ENCODE data around the gene ALDOA. TPM values are rescaled to one million over a fixed set of nuclear protein-coding genes. Genes with fewer than 3 reads are reported as not detected.
A peak's percentile ranks its signal among the peaks of the same experiment; 100 is the strongest.

ALDOA gene
- total and polyA plus RNA-seq, 9 of the 15 experiments (the other 6 are each of a cell fraction or from before 2014, with no cell fraction given) = 311 to 2,224 (median 1,293) TPM

DNA sequence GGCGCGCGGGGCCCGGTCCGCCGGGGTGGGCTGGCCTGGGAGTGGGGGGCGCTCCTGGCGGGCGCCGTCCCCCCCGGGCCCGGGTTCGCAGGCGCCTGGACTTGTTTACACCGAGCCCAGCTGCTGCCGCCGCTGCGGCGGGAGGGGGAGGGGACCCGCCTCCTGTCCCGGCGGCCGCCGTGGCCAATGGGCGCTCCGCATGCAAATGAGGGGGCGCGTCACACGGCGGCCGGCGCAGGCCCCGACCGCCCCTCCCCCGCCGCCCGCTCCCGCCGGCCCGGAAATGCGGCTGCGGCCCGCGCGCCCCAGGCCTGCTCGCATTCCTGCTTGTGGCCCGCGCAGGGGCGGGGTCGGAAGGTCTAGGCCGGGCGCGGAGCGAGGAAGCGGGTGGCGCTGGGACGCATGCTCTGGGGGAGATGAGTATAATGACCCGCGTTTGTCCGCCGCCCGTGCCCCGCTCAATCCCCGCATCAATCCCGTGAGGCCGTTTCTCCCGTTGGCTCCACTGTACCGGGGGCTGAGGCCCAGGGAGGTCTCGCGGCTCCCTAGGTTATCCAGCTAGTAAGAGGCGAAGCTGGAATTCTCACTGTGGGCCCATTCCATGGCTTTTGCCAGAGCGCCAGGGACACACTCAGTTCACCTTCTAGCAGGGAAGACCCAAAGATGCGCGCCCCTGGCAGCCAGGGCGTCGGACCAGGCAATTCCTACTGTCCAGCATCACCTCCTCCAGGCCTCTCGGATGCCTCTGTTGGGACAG, 30.7 kb downstream of the ALDOA start, which contains the start of gene YPEL3 (continued):
- TF ChIP-seq, protein P1, sequence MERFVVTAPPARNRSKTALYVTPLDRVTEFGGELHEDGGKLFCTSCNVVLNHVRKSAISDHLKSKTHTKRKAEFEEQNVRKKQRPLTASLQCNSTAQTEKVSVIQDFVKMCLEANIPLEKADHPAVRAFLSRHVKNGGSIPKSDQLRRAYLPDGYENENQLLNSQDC (CRISPR knock-in tag; IDR thresholded peaks at IDR 0.05) = no peak; the same call in 1 of the 2 replicates
- TF ChIP-seq GTF2A2 (tag; IDR thresholded peaks at IDR 0.05) (no peak), E2F3 (CRISPR knock-in tag; IDR thresholded peaks at IDR 0.05) (no peak), RCOR1 (IDR thresholded peaks at IDR 0.05; ENCODE audit: borderline replicate concordance in 1 of 2, low read depth in 2 of 2, low read length in 2 of 2) (0 out of 4 replicates have a peak, but pooled peaks of 1 of the 2 experiments have one; percentile 6), SMARCE1 (IDR thresholded peaks at IDR 0.05) (no peak), ZNF12 (CRISPR knock-in tag; IDR thresholded peaks at IDR 0.05) (no peak), MTF1 (CRISPR knock-in tag; IDR thresholded peaks at IDR 0.05; ENCODE audit: borderline replicate concordance) (no peak), ZNF644 (tag; IDR thresholded peaks at IDR 0.05; ENCODE audit: low read depth) (0 out of 2 replicates have a peak, but pooled peaks have one; percentile 43)
- TF ChIP-seq, protein P2, sequence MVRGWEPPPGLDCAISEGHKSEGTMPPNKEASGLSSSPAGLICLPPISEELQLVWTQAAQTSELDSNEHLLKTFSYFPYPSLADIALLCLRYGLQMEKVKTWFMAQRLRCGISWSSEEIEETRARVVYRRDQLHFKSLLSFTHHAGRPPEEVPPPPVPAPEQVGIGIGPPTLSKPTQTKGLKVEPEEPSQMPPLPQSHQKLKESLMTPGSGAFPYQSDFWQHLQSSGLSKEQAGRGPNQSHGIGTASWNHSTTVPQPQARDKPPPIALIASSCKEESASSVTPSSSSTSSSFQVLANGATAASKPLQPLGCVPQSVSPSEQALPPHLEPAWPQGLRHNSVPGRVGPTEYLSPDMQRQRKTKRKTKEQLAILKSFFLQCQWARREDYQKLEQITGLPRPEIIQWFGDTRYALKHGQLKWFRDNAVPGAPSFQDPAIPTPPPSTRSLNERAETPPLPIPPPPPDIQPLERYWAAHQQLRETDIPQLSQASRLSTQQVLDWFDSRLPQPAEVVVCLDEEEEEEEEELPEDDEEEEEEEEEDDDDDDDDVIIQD (CRISPR knock-in tag; IDR thresholded peaks at IDR 0.05) = no peak
- TF ChIP-seq, protein P3, sequence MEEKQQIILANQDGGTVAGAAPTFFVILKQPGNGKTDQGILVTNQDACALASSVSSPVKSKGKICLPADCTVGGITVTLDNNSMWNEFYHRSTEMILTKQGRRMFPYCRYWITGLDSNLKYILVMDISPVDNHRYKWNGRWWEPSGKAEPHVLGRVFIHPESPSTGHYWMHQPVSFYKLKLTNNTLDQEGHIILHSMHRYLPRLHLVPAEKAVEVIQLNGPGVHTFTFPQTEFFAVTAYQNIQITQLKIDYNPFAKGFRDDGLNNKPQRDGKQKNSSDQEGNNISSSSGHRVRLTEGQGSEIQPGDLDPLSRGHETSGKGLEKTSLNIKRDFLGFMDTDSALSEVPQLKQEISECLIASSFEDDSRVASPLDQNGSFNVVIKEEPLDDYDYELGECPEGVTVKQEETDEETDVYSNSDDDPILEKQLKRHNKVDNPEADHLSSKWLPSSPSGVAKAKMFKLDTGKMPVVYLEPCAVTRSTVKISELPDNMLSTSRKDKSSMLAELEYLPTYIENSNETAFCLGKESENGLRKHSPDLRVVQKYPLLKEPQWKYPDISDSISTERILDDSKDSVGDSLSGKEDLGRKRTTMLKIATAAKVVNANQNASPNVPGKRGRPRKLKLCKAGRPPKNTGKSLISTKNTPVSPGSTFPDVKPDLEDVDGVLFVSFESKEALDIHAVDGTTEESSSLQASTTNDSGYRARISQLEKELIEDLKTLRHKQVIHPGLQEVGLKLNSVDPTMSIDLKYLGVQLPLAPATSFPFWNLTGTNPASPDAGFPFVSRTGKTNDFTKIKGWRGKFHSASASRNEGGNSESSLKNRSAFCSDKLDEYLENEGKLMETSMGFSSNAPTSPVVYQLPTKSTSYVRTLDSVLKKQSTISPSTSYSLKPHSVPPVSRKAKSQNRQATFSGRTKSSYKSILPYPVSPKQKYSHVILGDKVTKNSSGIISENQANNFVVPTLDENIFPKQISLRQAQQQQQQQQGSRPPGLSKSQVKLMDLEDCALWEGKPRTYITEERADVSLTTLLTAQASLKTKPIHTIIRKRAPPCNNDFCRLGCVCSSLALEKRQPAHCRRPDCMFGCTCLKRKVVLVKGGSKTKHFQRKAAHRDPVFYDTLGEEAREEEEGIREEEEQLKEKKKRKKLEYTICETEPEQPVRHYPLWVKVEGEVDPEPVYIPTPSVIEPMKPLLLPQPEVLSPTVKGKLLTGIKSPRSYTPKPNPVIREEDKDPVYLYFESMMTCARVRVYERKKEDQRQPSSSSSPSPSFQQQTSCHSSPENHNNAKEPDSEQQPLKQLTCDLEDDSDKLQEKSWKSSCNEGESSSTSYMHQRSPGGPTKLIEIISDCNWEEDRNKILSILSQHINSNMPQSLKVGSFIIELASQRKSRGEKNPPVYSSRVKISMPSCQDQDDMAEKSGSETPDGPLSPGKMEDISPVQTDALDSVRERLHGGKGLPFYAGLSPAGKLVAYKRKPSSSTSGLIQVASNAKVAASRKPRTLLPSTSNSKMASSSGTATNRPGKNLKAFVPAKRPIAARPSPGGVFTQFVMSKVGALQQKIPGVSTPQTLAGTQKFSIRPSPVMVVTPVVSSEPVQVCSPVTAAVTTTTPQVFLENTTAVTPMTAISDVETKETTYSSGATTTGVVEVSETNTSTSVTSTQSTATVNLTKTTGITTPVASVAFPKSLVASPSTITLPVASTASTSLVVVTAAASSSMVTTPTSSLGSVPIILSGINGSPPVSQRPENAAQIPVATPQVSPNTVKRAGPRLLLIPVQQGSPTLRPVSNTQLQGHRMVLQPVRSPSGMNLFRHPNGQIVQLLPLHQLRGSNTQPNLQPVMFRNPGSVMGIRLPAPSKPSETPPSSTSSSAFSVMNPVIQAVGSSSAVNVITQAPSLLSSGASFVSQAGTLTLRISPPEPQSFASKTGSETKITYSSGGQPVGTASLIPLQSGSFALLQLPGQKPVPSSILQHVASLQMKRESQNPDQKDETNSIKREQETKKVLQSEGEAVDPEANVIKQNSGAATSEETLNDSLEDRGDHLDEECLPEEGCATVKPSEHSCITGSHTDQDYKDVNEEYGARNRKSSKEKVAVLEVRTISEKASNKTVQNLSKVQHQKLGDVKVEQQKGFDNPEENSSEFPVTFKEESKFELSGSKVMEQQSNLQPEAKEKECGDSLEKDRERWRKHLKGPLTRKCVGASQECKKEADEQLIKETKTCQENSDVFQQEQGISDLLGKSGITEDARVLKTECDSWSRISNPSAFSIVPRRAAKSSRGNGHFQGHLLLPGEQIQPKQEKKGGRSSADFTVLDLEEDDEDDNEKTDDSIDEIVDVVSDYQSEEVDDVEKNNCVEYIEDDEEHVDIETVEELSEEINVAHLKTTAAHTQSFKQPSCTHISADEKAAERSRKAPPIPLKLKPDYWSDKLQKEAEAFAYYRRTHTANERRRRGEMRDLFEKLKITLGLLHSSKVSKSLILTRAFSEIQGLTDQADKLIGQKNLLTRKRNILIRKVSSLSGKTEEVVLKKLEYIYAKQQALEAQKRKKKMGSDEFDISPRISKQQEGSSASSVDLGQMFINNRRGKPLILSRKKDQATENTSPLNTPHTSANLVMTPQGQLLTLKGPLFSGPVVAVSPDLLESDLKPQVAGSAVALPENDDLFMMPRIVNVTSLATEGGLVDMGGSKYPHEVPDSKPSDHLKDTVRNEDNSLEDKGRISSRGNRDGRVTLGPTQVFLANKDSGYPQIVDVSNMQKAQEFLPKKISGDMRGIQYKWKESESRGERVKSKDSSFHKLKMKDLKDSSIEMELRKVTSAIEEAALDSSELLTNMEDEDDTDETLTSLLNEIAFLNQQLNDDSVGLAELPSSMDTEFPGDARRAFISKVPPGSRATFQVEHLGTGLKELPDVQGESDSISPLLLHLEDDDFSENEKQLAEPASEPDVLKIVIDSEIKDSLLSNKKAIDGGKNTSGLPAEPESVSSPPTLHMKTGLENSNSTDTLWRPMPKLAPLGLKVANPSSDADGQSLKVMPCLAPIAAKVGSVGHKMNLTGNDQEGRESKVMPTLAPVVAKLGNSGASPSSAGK (IDR thresholded peaks at IDR 0.05) = peak; percentile 78
- TF ChIP-seq, protein P4, sequence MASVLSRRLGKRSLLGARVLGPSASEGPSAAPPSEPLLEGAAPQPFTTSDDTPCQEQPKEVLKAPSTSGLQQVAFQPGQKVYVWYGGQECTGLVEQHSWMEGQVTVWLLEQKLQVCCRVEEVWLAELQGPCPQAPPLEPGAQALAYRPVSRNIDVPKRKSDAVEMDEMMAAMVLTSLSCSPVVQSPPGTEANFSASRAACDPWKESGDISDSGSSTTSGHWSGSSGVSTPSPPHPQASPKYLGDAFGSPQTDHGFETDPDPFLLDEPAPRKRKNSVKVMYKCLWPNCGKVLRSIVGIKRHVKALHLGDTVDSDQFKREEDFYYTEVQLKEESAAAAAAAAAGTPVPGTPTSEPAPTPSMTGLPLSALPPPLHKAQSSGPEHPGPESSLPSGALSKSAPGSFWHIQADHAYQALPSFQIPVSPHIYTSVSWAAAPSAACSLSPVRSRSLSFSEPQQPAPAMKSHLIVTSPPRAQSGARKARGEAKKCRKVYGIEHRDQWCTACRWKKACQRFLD (CRISPR knock-in tag; IDR thresholded peaks at IDR 0.05) = 0 out of 2 replicates have a peak, but pooled peaks have one; percentile 59

Data from K562 (cell line).